Left lung (tissue), 10 donors: Measurements from ENCODE around the gene COL20A1. TPM values are rescaled to one million over a fixed set of nuclear protein-coding genes. Genes with fewer than 3 reads are reported as not detected.
A peak's percentile ranks its signal among the peaks of the same experiment; 100 is the strongest.
"Not testable (repeated sequence)": the region's sequence is repeated elsewhere in the genome, so short reads cannot be mapped to it uniquely, and the experiment has no call there.

ENCODE experiments used
- ATAC-seq: fragments of 200-7000 bp; cut with Tn5 transposase; one replicate; pipeline ENCODE4 v1.9.1; 2020; ENCODE audit warnings: moderate library complexity
- DNase-seq, 4 donors: peaks; one replicate each; pipeline ENCODE4 v3.0.0-alpha.2; 2013 to 2020
- H3K27ac ChIP-seq, 2 donors: fragments of 200-600 bp; sonication (generic) in 1 of 2; one replicate each; pipeline versions ENCODE4 v1.5.0 to v1.8.0; 2020 to 2021
- H3K27me3 ChIP-seq, 2 donors: fragments of 200-600 bp; sonication (generic) in 1 of 2; one replicate each; pipeline versions ENCODE4 v1.5.0 to v1.8.0; 2020 to 2021
- H3K36me3 ChIP-seq, 2 donors: fragments of 200-600 bp; sonication (generic) in 1 of 2; one replicate each; pipeline versions ENCODE4 v1.5.0 to v1.8.0; 2020 to 2021
- H3K4me1 ChIP-seq, 2 donors: fragments of 200-600 bp; one replicate each; pipeline ENCODE4 v1.8.0; 2021
- H3K4me3 ChIP-seq, 2 donors: fragments of 200-600 bp; sonication (generic) in 1 of 2; one replicate each; pipeline versions ENCODE4 v1.5.0 to v1.8.0; 2020 to 2021; ENCODE audit warnings: mild to moderate bottlenecking in 1 of 2
- H3K9me3 ChIP-seq, 2 donors: fragments of 200-600 bp; sonication (generic) in 1 of 2; one replicate each; pipeline versions ENCODE4 v1.5.0 to v1.8.0; 2020 to 2021
- CTCF ChIP-seq, 2 donors: fragments of 200-600 bp; sonication (generic) in 1 of 2; IDR thresholded peaks; one replicate each; pipeline versions ENCODE4 v1.5.0 to v1.8.0; 2021; ENCODE audit warnings: antibody characterized with exemption in 2 of 2
- intact Hi-C, 2 donors: fragments of 100-400 bp; cut with DNase I; formaldehyde crosslinking; loops; one replicate each; pipeline versions ENCODE4 v1.11.2 to v1.14.2; 2022
- polyA plus RNA-seq, 6 donors: library from polyadenylated mRNA; unstranded; fragments of 120-200 nt; gene quantifications; one replicate each; pipeline ENCODE4 v1.2.1, GENCODE V29; 2013; ENCODE audit not compliant: insufficient read length in 6 of 6
- total RNA-seq, 2 donors: library from RNA; stranded (reverse); fragmentation: NEBNext Ultra II Directional; extraction: Animal tissue kit (Norgen Biotek cat#: 25700); gene quantifications; one replicate each; pipeline ENCODE4 v1.2.1, GENCODE V29; 2021
- donor health status: DM: no; HTN: yes; CAD: no.
- donor health status: DM: no; HTN: no; CAD: no.

The COL20A1 gene
- total and polyA plus RNA-seq, 8 donors = 0.08 to 0.31 (median 0.24) TPM; not detected in 2

- Histone ChIP-seq H3K4me1 (no peaks in the 10 kb centered on the region), H3K27ac (no peak overlapping the region), H3K9me3 (peaks cover 0 to 16% of the 10 kb centered on the region in 2 donors), H3K36me3 (no peaks in the 10 kb centered on the region), H3K4me3 (no peak overlapping the region), H3K27me3 (peaks cover 0 to 78% of the 10 kb centered on the region in 2 donors)
- ATAC-seq (no peak), DNase-seq (peak in 1 of 4 donors; percentile 47)
- intact Hi-C loops = no loop called here
- no peak for TF ChIP-seq CTCF (IDR thresholded peaks at IDR 0.05)
Observed at GRCh38 chr20:63335711-63336110, 42.7 kb downstream of the COL20A1 start.

GRCh38 chr20:63336232-63336752 lies 43.3 kb downstream of the COL20A1 start:
- Histone ChIP-seq H3K27ac (no peak overlapping the region), H3K27me3 (peaks cover 0 to 73% of the 10 kb centered on the region in 2 donors), H3K36me3 (no peaks in the 10 kb centered on the region), H3K9me3 (peaks cover 0 to 19% of the 10 kb centered on the region in 2 donors), H3K4me3 (no peak overlapping the region), H3K4me1 (no peaks in the 10 kb centered on the region)
- peak in 1 of 4 donors; percentile 43 for DNase-seq
- TF ChIP-seq CTCF (IDR thresholded peaks at IDR 0.05) = no peak
- intact Hi-C loops = no loop called here
- ATAC-seq = no peak

- Histone ChIP-seq H3K27me3 (peaks cover 0 to 65% of the 10 kb centered on the region in 2 donors), H3K9me3 (peaks cover 0 to 9% of the 10 kb centered on the region in 2 donors), H3K4me3 (no peak overlapping the region), H3K27ac (no peak overlapping the region), H3K4me1 (no peaks in the 10 kb centered on the region), H3K36me3 (no peaks in the 10 kb centered on the region)
- TF ChIP-seq CTCF (IDR thresholded peaks at IDR 0.05) = no peak
- intact Hi-C loops = no loop called here
- no peak for DNase-seq
- ATAC-seq = no peak
Observed at GRCh38 chr20:63337786-63338420, 44.9 kb downstream of the COL20A1 start.

GRCh38 chr20:63339154-63340094 lies 46.4 kb downstream of the COL20A1 start:
- peaks cover 0 to 64% of the 10 kb centered on the region in 2 donors for H3K27me3 ChIP-seq
- intact Hi-C loops = not testable (repeated sequence)

GRCh38 chr20:63340158-63340688 lies 47.2 kb downstream of the COL20A1 start:
- intact Hi-C loops, H3K9me3 ChIP-seq, H3K4me1 ChIP-seq, H3K36me3 ChIP-seq, ATAC-seq, H3K27ac ChIP-seq, DNase-seq, H3K4me3 ChIP-seq: not testable (repeated sequence)
- H3K27me3 ChIP-seq = peaks cover 0 to 65% of the 10 kb centered on the region in 2 donors

More at GRCh38 chr20:63339154-63340094, 46.4 kb downstream of the COL20A1 start:
- H3K27ac ChIP-seq, DNase-seq, ATAC-seq, H3K4me3 ChIP-seq, H3K4me1 ChIP-seq, H3K36me3 ChIP-seq, H3K9me3 ChIP-seq: not testable (repeated sequence)
